Ovary (tissue), 9 donors: Measurements from ENCODE around the gene SULF2. TPM values are rescaled to one million over a fixed set of nuclear protein-coding genes. Genes with fewer than 3 reads are reported as not detected.

ENCODE experiments used
- DNase-seq, 5 donors: peaks; one replicate each; pipeline ENCODE4 v3.0.0-alpha.2; 2019 to 2020
- H3K27ac ChIP-seq, 2 donors: fragments of 200-600 bp; one replicate each; pipeline versions ENCODE4 v1.5.1 to v1.8.0; 2019 to 2022
- H3K27me3 ChIP-seq: fragments of 200-600 bp; one replicate; pipeline ENCODE4 v1.8.0; 2022
- H3K36me3 ChIP-seq: fragments of 200-600 bp; sonication (generic); one replicate; pipeline ENCODE4 v1.5.1; 2019
- H3K4me1 ChIP-seq: one replicate; pipeline ENCODE4 v1.8.1; 2013; ENCODE audit warnings: mild to moderate bottlenecking, moderate library complexity; ENCODE audit not compliant: insufficient read depth
- H3K4me3 ChIP-seq: fragments of 200-600 bp; sonication (generic); one replicate; pipeline ENCODE4 v1.5.1; 2017
- H3K9me3 ChIP-seq, 2 donors: fragments of 200-600 bp in 1 of 2; sonication (generic) in 1 of 2; one replicate each; pipeline versions ENCODE4 v1.5.1 to v1.8.1; 2013 to 2019; ENCODE audit warnings: mild to moderate bottlenecking in 1 of 2, moderate library complexity in 1 of 2
- CTCF ChIP-seq, 3 donors: fragments of 450-650 bp in 2 of 3; fragments of 200-600 bp in 1 of 3; IDR thresholded peaks; one replicate each; pipeline versions ENCODE4 v1.5.1 to v1.8.0; 2016 to 2022; ENCODE audit warnings: antibody characterized with exemption in 3 of 3, mild to moderate bottlenecking in 1 of 3
- EP300 ChIP-seq: sonication (generic); formaldehyde crosslinking; IDR thresholded peaks from one replicate; pipeline ENCODE4 v1.6.1; 2017; ENCODE audit warnings: antibody characterized with exemption
- POLR2A ChIP-seq: fragments of 450-650 bp; IDR thresholded peaks from one replicate; pipeline ENCODE4 v1.6.1; 2017; ENCODE audit warnings: antibody characterized with exemption, mild to moderate bottlenecking, moderate library complexity
- WGBS, 3 donors: extraction: QIAGEN DNeasy Blood & Tissue Kit in 1 of 3; methylation state at CpG; one replicate each; pipeline versions ENCODE4 v1.1.5 to v1.1.7; 2013 to 2017; 5-methylcytosine and 5-hydroxymethylcytosine counted together
- intact Hi-C, 4 donors: fragments of 100-400 bp; cut with DNase I; formaldehyde crosslinking; loops; one replicate each; pipeline versions ENCODE4 v1.11.0 to v1.15.1; 2022 to 2023
- polyA plus RNA-seq, 2 donors: library from polyadenylated mRNA; stranded (reverse); fragments of 200-250 nt in 1 of 2; fragments of 350-450 nt in 1 of 2; fragmentation: Illumina TruSeq in 1 of 2; extraction: RNeasy Lipid Tissue Mini Kit (QIAGEN cat#74804) in 1 of 2; gene quantifications; one replicate each; pipeline ENCODE4 v1.2.3, GENCODE V29; 2013 to 2014
- total RNA-seq, 7 donors: library from RNA; depleted of rRNA in 2 of 7; stranded (reverse); fragments of >200 nt in 2 of 7; fragmentation: NEBNext Ultra II Directional in 3 of 7; extraction: Animal tissue kit (Norgen Biotek cat#: 25700) in 3 of 7; gene quantifications; one replicate each; pipeline versions ENCODE4 v1.1.0 to v1.2.4, GENCODE V29; 2016 to 2023
- donor health status: DM: no; HTN: no; CAD: no; lungs with moderate emphysema.
- donor health status: DM: no; HTN: no; CAD: no.
- donor health status: Bipolar disorder and iron deficiency.
- donor health status: DM: yes; HTN: yes; CAD: no.
- donor health status: DM: no; HTN: no; CAD: no.
- donor health status: DM: yes; HTN: yes; CAD: no.

SULF2 gene
- total and polyA plus RNA-seq, 9 donors = 128 to 423 (median 362) TPM

GRCh38 chr20:47760686-47761481, 24.4 kb downstream of the SULF2 start:
- DNase-seq = no peak
- 59 to 63% (median 60%) methylated on average over 14 of the region's 14 CpGs for WGBS, 3 donors
- peak overlapping the region in 1 of 2 donors; percentile 12 for H3K27ac ChIP-seq
- no peaks in the 10 kb centered on the region for H3K36me3 ChIP-seq
- no peak overlapping the region for H3K4me3 ChIP-seq
- H3K9me3 ChIP-seq = no peaks in the 10 kb centered on the region
- intact Hi-C loops = no loop called here
- no peaks in the 10 kb centered on the region for H3K27me3 ChIP-seq
- H3K4me1 ChIP-seq = peaks cover 27% of the 10 kb centered on the region
- TF ChIP-seq EP300 (no peak), CTCF (IDR thresholded peaks at IDR 0.05) (no peak), POLR2A (no peak)

GRCh38 chr20:47758517-47759450, 26.5 kb downstream of the SULF2 start:
- Histone ChIP-seq H3K9me3 (no peaks in the 10 kb centered on the region), H3K4me3 (no peak overlapping the region), H3K4me1 (peaks cover 27% of the 10 kb centered on the region), H3K27ac (peak overlapping the region in 1 of 2 donors; percentile 57), H3K36me3 (no peaks in the 10 kb centered on the region), H3K27me3 (no peaks in the 10 kb centered on the region)
- DNase-seq = peak; percentile 79 to 89 (median 80)
- intact Hi-C loops = no loop called here
- no peak for TF ChIP-seq CTCF (IDR thresholded peaks at IDR 0.05)
- no peak for TF ChIP-seq POLR2A
- TF ChIP-seq EP300 = no peak
- WGBS, 3 donors = 31 to 47% (median 35%) methylated on average over 21 of the region's 21 CpGs

- no peak for DNase-seq
- intact Hi-C loops = no loop called here
- peaks cover 23% of the 10 kb centered on the region for H3K4me1 ChIP-seq
- H3K9me3 ChIP-seq = no peaks in the 10 kb centered on the region
- no peaks in the 10 kb centered on the region for H3K27me3 ChIP-seq
- peak overlapping the region in 1 of 2 donors; percentile 17 for H3K27ac ChIP-seq
- TF ChIP-seq POLR2A = no peak
- no peak for TF ChIP-seq EP300
- no peak for TF ChIP-seq CTCF (IDR thresholded peaks at IDR 0.05)
- no peaks in the 10 kb centered on the region for H3K36me3 ChIP-seq
- no peak overlapping the region for H3K4me3 ChIP-seq
- 61 to 83% (median 75%) methylated on average over 32 of the region's 32 CpGs for WGBS, 3 donors
Measured at GRCh38 chr20:47757145-47758035, 27.9 kb downstream of the SULF2 start.
